Measurements from ENCODE around the gene EPS8L3.

Gene EPS8L3

DNA sequence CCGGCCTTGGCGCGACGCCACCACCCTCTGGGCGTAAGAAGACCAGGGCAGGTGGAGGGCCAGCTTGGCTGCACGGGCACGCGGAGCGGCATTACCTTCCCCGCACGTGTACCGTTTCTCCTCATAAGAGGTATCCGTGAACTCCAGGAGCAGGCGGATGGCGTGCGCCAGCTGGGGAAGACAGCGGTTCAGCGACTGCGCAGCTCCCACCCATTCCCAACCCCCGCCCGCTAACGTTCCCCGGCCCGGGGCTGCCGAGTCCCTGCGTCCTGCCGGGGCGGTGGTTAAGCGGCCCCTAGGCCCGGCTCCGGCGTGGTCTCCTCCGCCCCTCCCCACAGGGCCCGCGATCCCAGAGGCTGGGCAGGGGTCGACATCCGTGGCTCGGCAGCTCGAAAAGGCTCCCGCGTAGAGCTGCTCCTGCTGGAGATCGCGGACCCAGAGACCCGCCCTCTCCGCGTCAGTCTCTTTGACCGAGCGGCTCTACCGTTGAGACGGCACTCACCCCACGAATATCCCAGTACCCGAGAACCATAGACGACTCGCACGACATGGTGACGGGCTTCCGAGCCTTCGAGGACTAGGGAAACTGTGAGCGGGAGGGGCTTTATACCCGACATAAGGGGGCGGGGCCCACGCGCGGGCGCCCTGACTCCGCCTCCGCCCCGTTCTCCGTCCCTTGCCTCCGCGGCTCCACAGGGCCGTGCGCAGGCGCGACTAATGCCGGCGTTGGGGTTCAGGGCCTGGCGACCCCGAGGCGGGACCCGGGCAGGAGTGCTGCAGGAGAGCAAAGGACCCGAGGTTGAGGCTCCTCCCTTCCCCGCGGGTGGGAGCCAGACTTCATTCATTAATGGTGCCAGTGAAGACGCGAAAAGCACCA, 23.7 kb downstream of the EPS8L3 start:
- Histone ChIP-seq H3K36me3 (ENCODE audit: low read depth) (peaks cover 15% of the 10 kb centered on the region), H3K4me3 (ENCODE audit: severe bottlenecking) (peak overlapping the region; percentile 52), H3K27me3 (ENCODE audit: insufficient read depth, poor library complexity, severe bottlenecking) (no peaks in the 10 kb centered on the region), H3K4me1 (ENCODE audit: insufficient read depth, poor library complexity, severe bottlenecking) (no peaks in the 10 kb centered on the region), H3K9me3 (ENCODE audit: severe bottlenecking) (no peaks in the 10 kb centered on the region), H3K27ac (ENCODE audit: poor library complexity, severe bottlenecking) (no peak overlapping the region)
- ATAC-seq (ENCODE audit: low read depth) (peak; percentile 86), DNase-seq (ENCODE audit: low spot score) (no peak)
- TF ChIP-seq, protein P1, sequence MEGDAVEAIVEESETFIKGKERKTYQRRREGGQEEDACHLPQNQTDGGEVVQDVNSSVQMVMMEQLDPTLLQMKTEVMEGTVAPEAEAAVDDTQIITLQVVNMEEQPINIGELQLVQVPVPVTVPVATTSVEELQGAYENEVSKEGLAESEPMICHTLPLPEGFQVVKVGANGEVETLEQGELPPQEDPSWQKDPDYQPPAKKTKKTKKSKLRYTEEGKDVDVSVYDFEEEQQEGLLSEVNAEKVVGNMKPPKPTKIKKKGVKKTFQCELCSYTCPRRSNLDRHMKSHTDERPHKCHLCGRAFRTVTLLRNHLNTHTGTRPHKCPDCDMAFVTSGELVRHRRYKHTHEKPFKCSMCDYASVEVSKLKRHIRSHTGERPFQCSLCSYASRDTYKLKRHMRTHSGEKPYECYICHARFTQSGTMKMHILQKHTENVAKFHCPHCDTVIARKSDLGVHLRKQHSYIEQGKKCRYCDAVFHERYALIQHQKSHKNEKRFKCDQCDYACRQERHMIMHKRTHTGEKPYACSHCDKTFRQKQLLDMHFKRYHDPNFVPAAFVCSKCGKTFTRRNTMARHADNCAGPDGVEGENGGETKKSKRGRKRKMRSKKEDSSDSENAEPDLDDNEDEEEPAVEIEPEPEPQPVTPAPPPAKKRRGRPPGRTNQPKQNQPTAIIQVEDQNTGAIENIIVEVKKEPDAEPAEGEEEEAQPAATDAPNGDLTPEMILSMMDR (IDR thresholded peaks at IDR 0.05; ENCODE audit: poor library complexity, severe bottlenecking), result no peak

DNA sequence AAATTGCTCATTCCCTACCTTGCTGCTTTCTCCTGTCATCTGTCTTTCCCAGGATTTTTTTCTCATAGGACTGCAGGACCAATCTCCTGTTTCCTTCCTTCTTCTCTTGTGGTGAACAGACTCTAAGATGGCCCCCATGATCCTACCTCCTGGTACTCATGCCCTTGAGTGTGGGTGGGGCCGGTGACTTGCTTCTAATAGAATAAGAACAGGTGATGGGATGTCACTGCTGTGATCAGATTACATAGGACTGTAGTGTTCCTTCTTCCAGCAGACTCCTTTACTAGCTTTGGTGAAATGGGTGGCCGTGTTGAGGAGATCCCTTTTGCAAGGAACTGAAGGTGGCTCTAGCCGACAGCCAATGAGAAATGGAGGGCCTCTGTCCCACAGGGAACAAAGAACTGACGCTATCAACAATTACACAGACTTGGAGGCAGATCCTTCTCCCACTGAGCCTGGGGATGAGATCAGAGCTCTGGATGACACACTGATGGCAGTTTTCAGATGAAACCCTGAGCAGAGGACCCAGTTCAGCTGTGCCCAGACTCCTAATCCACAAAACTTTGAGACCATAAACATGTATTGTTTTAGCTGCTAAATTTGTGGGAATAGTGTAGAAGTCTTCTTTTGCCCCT, 30.4 kb downstream of the EPS8L3 start:
- DNase-seq (ENCODE audit: low spot score) (no peak), ATAC-seq (ENCODE audit: low read depth) (no peak)
- Histone ChIP-seq H3K4me1 (ENCODE audit: insufficient read depth, poor library complexity, severe bottlenecking) (no peaks in the 10 kb centered on the region), H3K9me3 (ENCODE audit: severe bottlenecking) (no peaks in the 10 kb centered on the region), H3K27me3 (ENCODE audit: insufficient read depth, poor library complexity, severe bottlenecking) (no peaks in the 10 kb centered on the region), H3K36me3 (ENCODE audit: low read depth) (peaks cover 13% of the 10 kb centered on the region), H3K27ac (ENCODE audit: poor library complexity, severe bottlenecking) (no peak overlapping the region), H3K4me3 (ENCODE audit: severe bottlenecking) (no peak overlapping the region)
- TF ChIP-seq, protein P1 (IDR thresholded peaks at IDR 0.05; ENCODE audit: poor library complexity, severe bottlenecking), result no peak

DNA sequence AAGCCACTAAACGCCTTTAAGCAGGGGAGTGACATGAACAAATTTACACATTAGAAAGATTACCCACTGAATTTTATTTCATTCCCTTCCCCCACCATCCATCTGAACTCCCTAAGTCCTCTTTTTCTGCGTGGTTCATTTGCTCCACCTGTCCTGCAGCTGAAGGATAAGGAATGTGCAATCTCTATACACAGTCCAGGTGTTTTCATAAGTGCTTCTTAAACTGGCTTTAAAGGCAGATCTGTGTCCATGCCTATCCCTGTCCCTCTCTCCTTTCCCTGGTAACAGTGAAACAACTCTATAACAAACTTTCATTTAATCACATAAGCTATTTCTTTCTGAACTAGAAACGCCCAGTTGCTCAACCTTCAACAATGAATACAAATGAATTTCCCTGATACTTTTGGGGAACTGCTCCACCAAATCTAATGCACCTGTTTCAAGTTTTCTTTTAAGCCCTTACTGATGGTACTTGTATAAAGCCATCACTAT, 31.3 kb downstream of the EPS8L3 start:
- ATAC-seq (ENCODE audit: low read depth) (no peak), DNase-seq (ENCODE audit: low spot score) (no peak)
- Histone ChIP-seq H3K4me3 (ENCODE audit: severe bottlenecking) (no peak overlapping the region), H3K4me1 (ENCODE audit: insufficient read depth, poor library complexity, severe bottlenecking) (no peaks in the 10 kb centered on the region), H3K36me3 (ENCODE audit: low read depth) (peaks cover 4% of the 10 kb centered on the region), H3K9me3 (ENCODE audit: severe bottlenecking) (no peaks in the 10 kb centered on the region), H3K27me3 (ENCODE audit: insufficient read depth, poor library complexity, severe bottlenecking) (no peaks in the 10 kb centered on the region), H3K27ac (ENCODE audit: poor library complexity, severe bottlenecking) (no peak overlapping the region)
- TF ChIP-seq, protein P1 (IDR thresholded peaks at IDR 0.05; ENCODE audit: poor library complexity, severe bottlenecking), result no peak

DNA sequence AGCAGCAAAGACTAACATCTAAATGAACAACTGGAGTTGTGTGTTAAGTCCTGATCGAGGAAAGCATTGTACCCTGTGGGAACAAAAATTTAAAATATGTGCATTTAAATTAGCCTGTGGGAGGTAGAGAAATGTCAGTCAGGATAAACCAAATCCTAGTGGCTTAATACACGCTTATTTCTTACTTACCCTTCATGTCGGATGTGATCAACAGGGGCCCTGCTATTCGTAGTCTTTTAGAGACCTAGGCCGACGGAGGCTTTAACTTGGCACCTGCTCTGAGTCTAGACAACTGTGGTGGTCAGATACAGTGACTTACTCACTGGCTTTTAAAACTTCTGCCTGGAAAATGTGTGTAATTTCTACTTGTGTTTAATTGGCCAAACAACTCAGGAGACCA, 33.1 kb downstream of the EPS8L3 start:
- no peaks in the 10 kb centered on the region for H3K27me3 ChIP-seq (ENCODE audit: insufficient read depth, poor library complexity, severe bottlenecking)
- no peak overlapping the region for H3K4me3 ChIP-seq (ENCODE audit: severe bottlenecking)
- H3K4me1 ChIP-seq (ENCODE audit: insufficient read depth, poor library complexity, severe bottlenecking), result no peaks in the 10 kb centered on the region
- no peaks in the 10 kb centered on the region for H3K36me3 ChIP-seq (ENCODE audit: low read depth)
- H3K9me3 ChIP-seq (ENCODE audit: severe bottlenecking), result no peaks in the 10 kb centered on the region
- DNase-seq (ENCODE audit: low spot score) (no peak), ATAC-seq (ENCODE audit: low read depth) (no peak)
- no peak overlapping the region for H3K27ac ChIP-seq (ENCODE audit: poor library complexity, severe bottlenecking)
- TF ChIP-seq, protein P1 (IDR thresholded peaks at IDR 0.05; ENCODE audit: poor library complexity, severe bottlenecking), result no peak
